HG02981 (cell line): ENCODE measurements around the gene HECW1.

Experiments used
- ATAC-seq: cut with Tn5 transposase; IDR thresholded peaks from one replicate; pipeline ENCODE4 v1.9.1; 2021; ENCODE audit warnings: mild to moderate bottlenecking, moderate library complexity; ENCODE audit not compliant: unreplicated experiment

HECW1 gene

DNA sequence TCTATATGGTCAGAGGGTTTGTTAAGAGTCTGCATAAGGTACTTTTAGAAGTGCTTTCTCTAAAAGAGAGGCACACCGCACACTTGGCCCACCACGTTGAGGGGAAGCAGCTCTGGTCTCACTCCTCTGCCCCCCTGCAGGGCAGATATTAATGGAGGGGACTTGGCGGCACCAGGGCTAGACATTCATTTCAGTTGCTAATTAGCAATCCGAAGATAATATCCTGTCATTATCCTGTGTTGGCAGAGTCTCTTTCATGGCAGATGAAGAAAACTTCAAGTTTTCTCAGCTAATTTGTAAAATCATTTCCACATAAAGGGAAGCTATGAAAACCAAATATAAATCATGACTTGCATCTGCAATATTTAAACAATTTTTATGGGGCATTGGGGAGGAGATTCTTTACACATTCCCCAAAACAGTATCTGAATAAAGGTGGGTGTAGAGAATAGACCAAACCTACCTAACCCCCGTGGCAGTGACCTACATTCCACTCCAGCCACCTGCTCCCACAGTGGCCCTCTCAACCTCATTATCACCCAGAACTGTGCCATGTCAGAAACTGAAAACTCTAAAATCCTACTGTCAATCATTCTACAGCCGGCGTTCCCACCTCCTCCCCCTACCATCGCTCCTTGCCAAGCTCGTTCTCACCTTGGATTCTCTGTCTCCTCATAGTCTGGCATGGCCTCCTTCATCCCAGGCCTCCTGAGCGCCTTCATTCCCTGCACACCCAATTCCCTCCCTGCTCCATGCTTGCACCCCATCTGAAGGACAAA, 416.3 kb downstream of the HECW1 start:
- no peak for ATAC-seq

DNA sequence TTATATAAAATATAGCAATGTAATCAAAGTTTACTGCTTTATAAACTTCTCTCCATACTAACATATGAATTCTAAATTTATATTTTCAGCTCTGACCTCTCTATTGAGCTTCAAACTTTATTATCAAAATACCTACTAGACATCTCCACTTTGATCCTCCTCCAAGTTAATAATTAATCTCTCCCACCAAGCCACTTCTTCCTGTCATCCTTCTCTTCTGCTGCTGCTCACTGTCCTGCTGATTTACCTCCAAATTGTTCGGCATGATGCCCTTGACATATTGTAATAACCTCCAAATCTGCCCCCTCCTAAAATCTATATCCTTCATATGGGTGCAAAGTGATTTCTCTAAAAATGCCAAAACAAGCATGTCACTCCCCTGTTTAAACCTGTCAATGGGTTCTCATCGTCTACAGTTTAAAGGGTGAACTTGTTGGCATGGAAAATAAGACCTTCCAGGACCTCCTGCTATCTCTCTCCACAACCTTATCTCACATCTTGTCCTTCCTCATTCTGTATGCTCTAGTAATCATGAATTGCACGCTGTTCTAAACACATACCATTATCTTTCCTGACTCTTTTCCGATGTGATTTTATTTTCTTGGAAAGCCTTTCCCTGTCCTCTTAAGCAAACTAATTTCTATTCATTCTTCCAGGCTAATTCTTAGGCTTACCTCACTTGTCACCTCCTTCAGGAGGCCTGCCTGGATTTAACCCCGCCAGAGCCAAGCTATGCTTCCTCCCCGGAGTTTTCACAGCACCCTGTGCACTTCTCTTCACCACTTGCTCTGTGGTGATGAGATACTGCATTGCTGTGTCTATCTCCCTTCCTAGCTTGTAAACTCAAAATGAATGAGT, 418.3 kb downstream of the HECW1 start:
- no peak for ATAC-seq

DNA sequence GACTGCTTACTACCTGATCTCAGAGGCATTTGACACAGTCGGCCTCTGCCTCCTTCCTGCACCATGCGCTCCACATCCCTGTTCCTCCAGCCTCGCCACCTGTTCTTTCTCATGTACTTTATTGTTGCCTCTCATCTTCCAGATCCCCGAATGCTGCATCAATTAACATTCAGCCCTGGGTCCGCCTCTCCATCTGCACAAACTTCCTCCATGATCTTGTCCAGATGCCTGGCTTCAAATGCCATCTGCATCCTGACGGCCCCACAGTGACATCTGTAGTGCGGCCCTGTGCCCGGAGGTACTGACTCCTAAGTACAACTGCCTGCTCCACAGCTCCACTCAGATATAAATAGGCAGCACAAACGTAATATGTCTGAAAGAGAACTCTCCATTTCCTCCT, 419.3 kb downstream of the HECW1 start:
- ATAC-seq: no peak

DNA sequence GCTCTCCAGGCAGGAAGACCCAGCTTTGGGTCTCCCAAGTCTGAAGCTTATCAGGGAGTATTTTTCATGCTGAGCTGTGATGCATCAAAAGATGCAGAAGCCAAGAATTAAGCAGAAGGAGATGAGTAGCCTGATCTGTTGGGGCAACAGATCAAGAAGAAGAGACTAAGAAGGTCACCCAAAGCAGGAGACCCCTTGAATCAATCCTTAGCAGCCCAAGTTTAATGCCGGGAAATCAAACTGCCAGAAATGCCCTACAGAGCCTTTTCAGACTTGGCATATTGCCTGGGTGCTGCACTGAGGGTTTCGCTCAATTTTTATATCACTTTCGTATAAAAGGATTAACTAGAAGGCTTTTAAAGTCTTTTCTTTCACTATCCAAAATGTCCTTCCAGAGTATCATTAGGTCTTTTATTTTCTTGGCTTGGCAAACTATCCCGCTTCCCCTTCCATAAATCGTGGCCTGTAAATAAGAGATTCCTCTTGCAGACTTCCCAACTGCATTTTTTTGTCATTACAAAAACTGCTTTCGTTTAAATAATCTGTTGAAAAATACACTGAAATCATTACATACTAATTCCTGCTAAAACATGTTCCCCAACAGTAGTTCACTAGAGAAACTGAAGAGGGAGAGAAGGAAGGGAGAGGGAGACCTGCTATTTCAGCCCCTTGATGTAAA, 421.5 kb downstream of the HECW1 start:
- no peak for ATAC-seq

DNA sequence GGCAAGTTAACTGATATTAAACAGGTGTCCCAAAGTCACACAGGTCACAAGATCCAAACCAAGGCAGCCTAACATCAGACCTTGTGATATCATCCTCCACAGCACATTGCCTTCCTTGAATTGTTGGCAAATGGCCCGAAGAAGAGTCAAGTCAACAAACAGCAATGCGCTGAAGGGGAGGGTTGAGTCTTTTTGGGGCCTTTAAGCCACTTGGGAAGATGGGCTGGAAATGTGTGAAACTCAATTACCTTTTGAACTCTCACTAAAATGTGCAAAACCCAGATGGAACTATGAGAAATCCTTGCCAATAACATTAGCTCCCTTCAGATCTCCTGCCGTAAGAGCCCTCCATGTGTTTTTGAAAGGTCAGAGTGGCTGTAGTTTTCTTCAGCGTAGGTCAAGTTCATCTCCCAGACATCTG, 422.6 kb downstream of the HECW1 start:
- ATAC-seq: no peak

DNA sequence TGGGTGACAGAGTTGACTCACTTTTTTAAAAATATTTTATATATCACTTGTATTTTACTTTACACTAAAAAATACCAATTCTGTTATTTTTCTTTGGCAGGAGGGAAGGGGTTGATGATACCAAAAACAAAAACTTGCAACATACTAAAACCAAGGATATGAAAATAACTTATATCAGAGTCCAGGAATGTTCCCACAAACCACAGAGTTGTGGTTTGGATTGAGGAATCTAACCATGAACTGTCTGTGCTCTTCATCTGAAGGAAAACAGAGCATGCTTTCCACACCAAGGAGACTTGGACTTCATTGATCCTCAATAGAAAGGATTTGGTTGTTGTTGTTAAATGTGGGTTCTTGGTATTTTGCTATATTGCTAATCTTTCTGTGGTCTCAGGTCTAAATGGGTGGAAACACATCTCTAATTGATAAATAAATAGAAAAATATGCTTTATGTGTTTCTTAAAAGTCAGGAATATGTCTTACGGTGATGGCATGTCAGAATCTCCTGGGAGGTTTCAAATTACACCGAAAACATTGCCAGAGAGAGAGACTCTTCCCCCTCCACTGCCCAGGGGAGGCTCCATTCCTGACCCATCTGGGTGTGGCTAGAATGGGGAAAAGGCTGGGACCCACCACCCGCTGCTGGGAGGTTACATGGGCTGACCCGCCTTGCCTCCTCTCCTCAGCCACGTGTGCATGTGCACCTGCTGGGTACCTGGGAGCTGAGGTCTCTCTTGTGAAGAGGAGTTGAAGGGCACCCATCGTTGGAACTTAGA, 423.6 kb downstream of the HECW1 start:
- ATAC-seq: no peak

DNA sequence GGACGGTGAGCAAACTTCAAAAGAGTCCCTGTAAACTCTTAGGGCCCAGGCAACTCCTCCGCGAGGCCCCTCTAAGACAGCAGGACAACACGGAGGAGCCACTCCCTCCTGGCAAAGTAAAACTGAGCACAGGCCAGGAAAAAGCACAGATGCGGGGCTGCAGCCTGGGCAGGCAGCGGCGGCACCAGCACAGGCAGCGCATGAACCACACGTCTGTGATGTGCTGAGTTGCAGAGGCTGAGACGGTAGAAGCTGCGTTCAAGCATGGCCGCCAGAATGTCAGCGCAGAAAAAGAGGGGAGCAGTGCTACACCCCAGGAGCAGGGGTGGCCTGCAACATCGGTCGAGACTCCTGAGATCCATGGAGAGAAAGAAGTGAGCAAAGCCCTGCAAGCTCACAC, 424.3 kb downstream of the HECW1 start:
- no peak for ATAC-seq

DNA sequence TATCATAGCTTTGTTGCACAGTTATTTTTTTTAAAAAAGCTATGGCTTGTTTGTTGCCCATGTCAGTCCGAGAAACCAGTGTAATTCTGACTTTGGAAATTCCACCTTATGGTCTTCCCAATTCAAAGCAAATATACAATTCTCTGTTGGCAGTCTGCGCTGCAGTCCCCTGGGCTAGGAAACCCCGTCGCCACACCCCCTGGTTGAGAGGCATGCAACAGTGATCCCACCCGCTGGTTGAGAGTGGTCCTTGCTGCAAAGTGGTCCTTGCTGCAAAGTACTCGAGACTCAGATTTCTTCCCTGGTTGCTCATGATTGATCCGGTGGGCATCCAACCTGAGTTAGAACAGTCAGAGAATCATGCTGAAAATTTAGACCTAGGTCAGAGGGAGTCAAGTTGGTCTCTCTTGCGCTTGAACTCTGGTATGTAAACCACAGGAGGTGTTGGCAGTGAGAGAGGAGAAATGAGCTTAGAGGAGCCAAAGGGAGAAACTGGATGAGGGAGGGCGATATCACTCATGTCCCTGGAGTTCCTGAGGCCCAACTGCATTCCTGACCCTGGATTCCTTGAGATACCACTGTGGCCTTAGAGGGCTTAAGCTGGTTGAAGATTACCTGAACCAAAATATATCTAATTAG, 425.4 kb downstream of the HECW1 start:
- ATAC-seq: no peak

DNA sequence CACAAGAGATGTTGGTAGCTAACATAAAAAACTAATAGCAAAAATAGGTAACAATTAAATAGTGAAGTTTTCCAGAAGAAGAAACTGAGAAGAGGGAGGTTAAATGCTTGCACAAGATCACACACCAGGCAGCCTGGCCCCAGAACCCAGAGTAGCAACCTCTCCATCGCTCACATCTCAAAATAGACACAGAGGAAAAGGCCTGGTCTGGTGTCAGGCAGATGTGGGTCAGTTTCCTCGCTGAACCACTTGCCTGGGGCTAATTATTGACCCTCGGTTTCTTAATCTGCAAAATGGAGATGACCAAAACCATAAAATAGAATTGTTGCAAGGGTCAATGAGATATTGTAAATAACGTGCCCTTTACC, 425.9 kb downstream of the HECW1 start:
- no peak for ATAC-seq

DNA sequence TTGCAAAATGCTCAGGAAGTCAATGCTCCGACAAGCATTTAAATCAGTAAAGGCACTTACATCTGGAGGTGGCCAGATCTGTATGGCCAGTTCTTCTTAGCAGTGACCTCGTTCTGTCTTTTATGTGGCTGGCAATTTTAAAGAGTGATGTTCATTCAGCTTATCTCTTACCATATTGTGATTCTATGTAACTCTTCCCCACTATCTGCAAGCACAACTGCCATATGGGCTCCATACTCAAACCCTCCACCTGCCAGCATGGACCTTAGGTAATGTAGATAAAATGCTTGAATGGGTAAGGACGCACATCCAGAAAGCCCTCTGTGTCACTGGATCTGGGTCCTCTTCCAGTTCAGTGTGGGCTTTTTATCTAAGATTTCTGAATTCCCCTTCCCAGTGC, 428.0 kb downstream of the HECW1 start:
- ATAC-seq: no peak

DNA sequence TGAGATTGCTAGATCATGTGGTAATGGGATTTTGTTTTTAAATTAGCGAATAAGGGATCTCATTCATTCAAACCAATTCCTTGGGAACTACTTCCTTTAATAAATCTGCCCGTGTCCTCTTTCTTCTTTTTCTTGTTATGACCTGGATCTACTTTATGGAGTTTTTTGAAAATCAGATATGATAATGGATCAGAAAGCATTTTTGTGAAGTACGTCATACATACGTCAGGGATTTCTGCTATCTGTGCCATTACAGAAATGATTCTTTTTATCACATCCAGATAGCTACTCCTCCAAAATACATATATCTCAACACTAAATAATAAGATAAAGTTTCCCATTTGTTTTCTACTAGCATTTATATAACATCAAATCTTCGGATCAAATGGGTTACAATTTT, 430.3 kb downstream of the HECW1 start:
- no peak for ATAC-seq

DNA sequence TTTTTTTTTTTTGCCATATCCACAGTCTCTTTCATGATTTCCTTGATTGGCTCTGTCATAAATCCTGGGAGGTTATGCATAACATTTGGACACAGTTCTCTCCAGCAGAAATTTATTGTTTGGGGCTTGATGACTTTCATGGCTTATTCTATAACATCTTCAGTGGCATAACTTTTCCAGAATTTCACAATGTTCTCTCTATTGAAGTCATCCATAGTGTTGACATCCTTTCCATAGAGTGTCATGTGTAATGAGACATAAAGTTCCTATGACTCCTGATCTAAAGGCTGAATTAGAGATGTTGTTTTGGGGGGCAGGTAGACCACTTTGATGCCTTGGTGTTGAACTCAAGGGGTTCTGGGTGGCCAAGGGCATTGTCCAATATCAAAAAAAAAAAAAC, 433.8 kb downstream of the HECW1 start:
- no peak for ATAC-seq

DNA sequence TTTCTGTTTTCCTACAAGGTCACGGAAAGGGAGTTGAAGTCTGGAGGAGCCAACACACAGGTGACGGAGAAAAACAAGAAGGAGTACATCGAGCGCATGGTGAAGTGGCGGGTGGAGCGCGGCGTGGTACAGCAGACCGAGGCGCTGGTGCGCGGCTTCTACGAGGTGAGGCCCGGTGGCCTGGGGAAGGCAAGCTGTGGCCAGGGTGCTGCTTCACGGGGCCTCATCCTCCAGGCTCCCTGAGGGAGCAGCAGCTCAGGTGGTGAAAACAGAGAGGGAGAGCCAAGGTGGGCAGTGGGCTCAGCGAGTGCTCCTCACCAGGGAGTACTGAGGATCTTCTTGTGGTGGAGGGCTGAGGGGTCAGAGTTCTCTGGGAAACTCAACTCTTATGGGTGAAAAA, 438.0 kb downstream of the HECW1 start:
- no peak for ATAC-seq

DNA sequence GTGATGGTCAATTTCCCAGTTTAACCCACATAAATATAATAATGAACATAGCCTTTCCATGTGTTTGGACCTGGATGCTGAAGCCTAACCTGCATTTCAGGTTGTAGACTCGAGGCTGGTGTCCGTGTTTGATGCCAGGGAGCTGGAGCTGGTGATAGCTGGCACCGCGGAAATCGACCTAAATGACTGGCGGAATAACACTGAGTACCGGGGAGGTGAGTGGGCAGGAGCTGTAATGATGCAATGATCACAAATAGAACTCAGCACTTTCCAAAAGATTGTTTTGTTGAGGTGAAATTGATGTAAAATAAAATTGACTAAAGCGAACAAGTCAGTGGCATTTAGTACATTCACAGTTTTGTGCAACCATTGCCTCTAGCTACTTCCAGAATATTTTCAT, 439.7 kb downstream of the HECW1 start:
- no peak for ATAC-seq

DNA sequence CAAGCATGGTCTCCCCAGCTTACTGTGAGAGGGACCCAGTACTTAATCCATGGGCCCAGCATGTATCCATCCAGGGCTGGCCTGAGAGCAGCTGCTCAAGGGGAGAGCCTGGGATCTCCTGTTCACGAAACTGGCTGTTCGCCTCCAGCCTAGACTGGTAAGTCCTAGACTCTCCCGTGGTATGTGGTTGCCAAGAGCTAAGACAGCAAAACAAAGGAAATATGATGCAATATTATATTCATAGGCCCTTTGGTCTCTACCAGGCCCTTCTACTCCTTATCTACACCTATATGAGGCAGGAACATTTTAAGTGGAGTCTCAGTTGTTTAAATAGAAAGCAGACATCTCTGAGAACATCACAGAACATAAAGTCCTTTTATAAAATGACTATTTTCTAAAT, 441.6 kb downstream of the HECW1 start:
- no peak for ATAC-seq

DNA sequence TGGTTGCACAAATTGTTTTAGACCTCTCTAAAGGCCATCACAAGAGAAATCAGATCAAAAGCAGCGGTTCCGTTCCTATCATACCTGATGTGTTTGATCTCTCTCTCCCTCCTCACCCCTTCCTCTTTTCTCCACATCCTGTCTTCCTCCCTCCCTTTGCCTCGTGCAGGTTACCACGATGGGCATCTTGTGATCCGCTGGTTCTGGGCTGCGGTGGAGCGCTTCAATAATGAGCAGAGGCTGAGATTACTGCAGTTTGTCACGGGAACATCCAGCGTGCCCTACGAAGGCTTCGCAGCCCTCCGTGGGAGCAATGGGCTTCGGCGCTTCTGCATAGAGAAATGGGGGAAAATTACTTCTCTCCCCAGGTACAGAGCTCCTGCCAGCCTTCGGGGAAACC, 442.0 kb downstream of the HECW1 start:
- no peak for ATAC-seq

DNA sequence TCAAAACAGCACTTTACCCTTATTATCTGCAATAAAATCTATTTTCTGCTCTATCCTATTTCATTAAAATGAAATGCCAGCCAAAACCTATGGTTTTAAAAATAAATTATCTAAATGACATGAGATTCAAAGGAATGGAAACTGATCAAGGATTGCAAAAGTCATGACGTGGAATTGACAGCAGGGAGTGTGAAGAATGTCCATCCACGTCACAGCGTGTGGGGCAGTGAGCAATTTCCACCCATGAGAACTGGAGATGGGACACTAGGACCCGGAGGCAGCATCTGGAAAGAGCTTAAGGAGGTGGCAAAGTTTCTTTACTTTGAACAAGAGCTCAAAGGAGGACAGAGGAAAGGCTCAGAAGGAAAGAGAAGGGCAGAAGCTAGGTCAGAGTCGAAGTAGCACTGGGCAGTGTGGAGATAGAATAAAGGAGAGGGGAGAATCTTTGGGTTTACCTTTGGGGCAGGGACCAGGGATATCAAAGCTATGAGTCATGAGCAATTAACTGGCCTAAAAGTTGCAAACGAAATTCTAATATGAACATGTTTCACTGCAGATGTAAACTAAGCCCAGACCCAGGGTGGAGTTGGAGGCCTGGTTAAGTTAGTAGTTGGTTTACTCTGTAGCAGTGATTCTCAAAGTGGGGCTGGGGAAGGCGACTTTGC, 445.5 kb downstream of the HECW1 start:
- no peak for ATAC-seq

DNA sequence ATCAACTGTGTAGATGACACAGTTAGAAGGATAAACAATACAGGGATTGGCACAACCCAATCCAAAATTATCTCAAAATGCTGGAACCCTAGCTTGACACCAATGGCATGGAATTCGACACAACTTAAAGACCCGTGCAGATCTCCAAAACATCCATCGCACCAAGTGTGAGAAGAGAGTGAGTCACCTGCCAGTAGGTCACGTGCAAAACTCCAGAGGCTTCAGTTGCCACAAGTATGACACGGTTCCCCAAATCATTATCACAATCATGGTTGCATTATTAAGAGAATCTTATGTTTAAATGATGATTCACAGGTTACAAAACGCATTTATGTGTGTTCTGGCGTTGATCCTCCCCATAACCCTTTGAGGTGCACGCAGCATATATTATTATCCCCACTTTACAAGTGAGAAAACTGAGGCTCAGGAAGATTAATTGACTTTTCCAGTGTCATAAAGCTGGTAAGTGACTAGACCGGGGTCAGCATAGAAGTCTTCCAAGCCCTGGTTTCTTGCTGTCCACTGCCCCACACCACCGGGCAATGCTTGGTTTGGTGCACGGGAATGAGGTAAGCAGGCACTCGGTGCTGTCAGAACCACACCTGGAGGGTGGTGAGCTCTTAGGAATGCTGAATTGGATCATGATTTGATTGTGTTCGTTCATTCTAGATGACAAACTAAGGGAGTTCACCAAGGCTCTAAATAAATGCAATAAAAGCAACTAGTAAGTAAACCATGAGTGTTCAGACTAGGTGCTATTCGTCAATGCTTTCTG, 446.9 kb downstream of the HECW1 start:
- ATAC-seq: no peak

DNA sequence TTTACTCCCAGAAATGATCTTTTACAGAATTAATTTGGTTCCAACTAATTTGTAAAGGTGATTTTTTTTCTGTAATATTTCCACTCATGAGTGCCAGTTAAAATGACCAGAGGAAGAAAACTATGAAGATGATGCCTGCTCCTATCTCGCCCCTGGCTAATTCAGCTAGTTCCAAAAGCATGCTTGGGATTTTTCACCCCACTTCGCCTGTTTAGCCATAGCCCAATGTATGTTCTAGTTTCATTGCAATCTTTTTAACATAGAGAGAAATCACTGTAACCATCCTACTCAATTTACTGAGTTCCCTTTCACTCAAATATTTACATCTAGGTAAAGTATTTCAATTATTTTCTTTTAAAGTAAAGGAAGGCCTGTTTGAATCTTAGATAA, 447.5 kb downstream of the HECW1 start:
- ATAC-seq: no peak
